HCT116 (cell line): Measurements from ENCODE around the gene KIAA1671. TPM values are rescaled to one million over a fixed set of nuclear protein-coding genes. Genes with fewer than 3 reads are reported as not detected.

Source experiments
- ATAC-seq: fragments of 200-7000 bp; cut with Tn5 transposase; 2 replicates; pipeline ENCODE4 v1.9.1; 2020; ENCODE audit warnings: mild to moderate bottlenecking, moderate library complexity
- BruUV-seq: library from RNA; stranded (reverse); fragments of 400-500 nt; replicated peaks from 2 replicates; lab custom pipeline; 2021; lab: Mats Ljungman, UMichigan
- CTCF ChIA-PET: fragments of 300-600 bp; sonication (Branson Sonifier 250); formaldehyde crosslinking; loops from one replicate; lab custom pipeline; 2021; ENCODE audit warnings: antibody characterized with exemption; lab: Charles Lee
- POLR2A ChIA-PET: fragments of 300-600, 350-600 bp; sonication (Branson Sonifier 250); formaldehyde crosslinking; loops from one replicate; lab custom pipeline; 2021; ENCODE audit warnings: antibody characterized with exemption; lab: Charles Lee
- RAD21 ChIA-PET, 2 experiments: fragments of 300-600 bp; sonication (Branson Sonifier 250); formaldehyde crosslinking; loops; one replicate each; lab custom pipeline; 2023; ENCODE audit warnings: low total read pairs in 2 of 2; ENCODE audit not compliant: uncharacterized antibody in 2 of 2, unreplicated experiment in 2 of 2, low non-redundant PET in 1 of 2; lab: Charles Lee
- DNase-seq: peaks from one replicate; pipeline ENCODE4 v3.0.0-alpha.2; 2010; ENCODE audit warnings: low read depth, low spot score
- H2AFZ ChIP-seq: fragments of 200-600 bp; shearing (Covaris generic), sonication (generic); 2 replicates; pipeline ENCODE4 v1.6.1; 2017; ENCODE audit warnings: low read depth, mixed run types, mixed read lengths, antibody characterized with exemption, low read length; ENCODE audit not compliant: poor library complexity, severe bottlenecking
- H3K27ac ChIP-seq: 2 replicates; pipeline ENCODE4 v1.5.1; 2012; ENCODE audit warnings: low read depth, low read length
- H3K27me3 ChIP-seq: fragments of 200-600 bp; sonication (generic); 2 replicates; pipeline ENCODE4 v1.6.1; 2016; ENCODE audit warnings: mixed run types, low read length, mixed read lengths; ENCODE audit not compliant: insufficient read depth
- H3K36me3 ChIP-seq, 2 experiments: fragments of 200-500 bp in 1 of 2; fragments of 200-600 bp in 1 of 2; sonication (Bioruptor generic) in 1 of 2; sonication (generic) in 1 of 2; 2 replicates each; pipeline versions ENCODE4 v1.5.1 to v1.6.1; 2014 to 2016; ENCODE audit warnings: low read length in 2 of 2, inconsistent platforms in 1 of 2, mixed read lengths in 1 of 2, mixed run types in 1 of 2; ENCODE audit not compliant: insufficient read depth in 2 of 2, control insufficient read depth in 1 of 2
- H3K4me1 ChIP-seq, 2 experiments: fragments of 200-600 bp in 1 of 2; sonication (generic) in 1 of 2; 2 replicates each; pipeline versions ENCODE4 v1.5.1 to v1.6.1; 2012 to 2017; ENCODE audit warnings: low read length in 2 of 2, inconsistent platforms in 1 of 2, mild to moderate bottlenecking in 1 of 2, mixed read lengths in 1 of 2, mixed run types in 1 of 2, moderate library complexity in 1 of 2; ENCODE audit not compliant: insufficient read depth in 2 of 2, control insufficient read depth in 1 of 2
- H3K4me2 ChIP-seq: fragments of 200-600 bp; sonication (generic); 2 replicates; pipeline ENCODE4 v1.6.1; 2017; ENCODE audit warnings: mixed run types, low read length, mixed read lengths
- H3K4me3 ChIP-seq, 2 experiments: fragments of 200-600 bp in 1 of 2; sonication (generic) in 1 of 2; replicated peaks in 1 of 2; 2 replicates each; pipeline ENCODE4 v1.5.1; 2011 to 2016; ENCODE audit warnings: low read length in 2 of 2, control low read depth in 1 of 2, low read depth in 1 of 2, mild to moderate bottlenecking in 1 of 2, mixed read lengths in 1 of 2, mixed run types in 1 of 2
- H3K79me2 ChIP-seq: fragments of 200-600 bp; sonication (generic); 2 replicates; pipeline ENCODE4 v1.6.1; 2017; ENCODE audit warnings: mild to moderate bottlenecking, mixed run types, low read length, moderate library complexity, mixed read lengths; ENCODE audit not compliant: insufficient read depth
- H3K9ac ChIP-seq: fragments of 200-600 bp; sonication (generic); 2 replicates; pipeline ENCODE4 v1.6.1; 2016; ENCODE audit warnings: low read length, mixed read lengths
- H3K9me2 ChIP-seq: fragments of 200-600 bp; sonication (generic), shearing (Covaris generic); 2 replicates; pipeline ENCODE4 v1.6.1; 2017; ENCODE audit warnings: mixed run types, mild to moderate bottlenecking, moderate library complexity; ENCODE audit not compliant: insufficient read depth
- H3K9me3 ChIP-seq, 2 experiments: fragments of 200-500 bp in 1 of 2; fragments of 200-600 bp in 1 of 2; sonication (Bioruptor generic) in 1 of 2; sonication (generic) in 1 of 2; 2 replicates each; pipeline ENCODE4 v1.6.1; 2014 to 2017; ENCODE audit warnings: low read length in 2 of 2, mixed read lengths in 2 of 2, inconsistent platforms in 1 of 2, low read depth in 1 of 2, mild to moderate bottlenecking in 1 of 2, mixed run types in 1 of 2, moderate library complexity in 1 of 2; ENCODE audit not compliant: control insufficient read depth in 1 of 2, insufficient read depth in 1 of 2
- H4K20me1 ChIP-seq: fragments of 200-600 bp; sonication (generic), shearing (Covaris generic); 2 replicates; pipeline ENCODE4 v1.6.1; 2017; ENCODE audit warnings: mixed run types, mild to moderate bottlenecking, moderate library complexity; ENCODE audit not compliant: insufficient read depth
- ATF3 ChIP-seq: IDR thresholded peaks from 2 replicates; pipeline ENCODE4 v1.6.1; 2012
- EGR1 ChIP-seq: IDR thresholded peaks from 2 replicates; pipeline ENCODE4 v1.6.1; 2012; ENCODE audit warnings: low read depth
- EZH2phosphoT487 ChIP-seq: fragments of 200-600 bp; IDR thresholded peaks from 2 replicates; pipeline ENCODE4 v1.6.1; 2018; ENCODE audit warnings: antibody characterized with exemption, borderline replicate concordance
- FOSL1 ChIP-seq: IDR thresholded peaks from 2 replicates; pipeline ENCODE4 v1.6.1; 2012; ENCODE audit warnings: low read depth
- JUND ChIP-seq: IDR thresholded peaks from 2 replicates; pipeline ENCODE4 v1.6.1; 2012
- MAX ChIP-seq: IDR thresholded peaks from 2 replicates; pipeline ENCODE4 v1.6.1; 2012
- POLR2A ChIP-seq: IDR thresholded peaks from 2 replicates; pipeline ENCODE4 v1.7.0; 2011; ENCODE audit warnings: borderline replicate concordance; ENCODE audit not compliant: insufficient read depth, insufficient read length; ENCODE audit errors: extremely low read depth
- POLR2AphosphoS5 ChIP-seq: IDR thresholded peaks from 2 replicates; pipeline ENCODE4 v1.6.1; 2011; ENCODE audit warnings: mild to moderate bottlenecking, low read depth, low read length, moderate library complexity
- RAD21 ChIP-seq: IDR thresholded peaks from 2 replicates; pipeline ENCODE4 v1.6.1; 2012; ENCODE audit warnings: low read depth, mild to moderate bottlenecking
- REST ChIP-seq: IDR thresholded peaks from 2 replicates; pipeline ENCODE4 v1.6.1; 2012; ENCODE audit warnings: low read depth
- SIN3A ChIP-seq: IDR thresholded peaks from 2 replicates; pipeline ENCODE4 v1.6.1; 2012; ENCODE audit warnings: low read depth
- SRF ChIP-seq: IDR thresholded peaks from 2 replicates; pipeline ENCODE4 v1.6.1; 2012; ENCODE audit warnings: low read depth
- YY1 ChIP-seq: IDR thresholded peaks from 2 replicates; pipeline ENCODE4 v1.6.1; 2011; ENCODE audit warnings: low read length, low read depth, moderate library complexity, mild to moderate bottlenecking; ENCODE audit not compliant: insufficient replicate concordance; ENCODE audit errors: extremely low read depth
- ZFX ChIP-seq: fragments of 450-650 bp; IDR thresholded peaks from 2 replicates; pipeline ENCODE4 v1.6.1; 2017
- ZNF274 ChIP-seq: fragments of 200-500 bp; sonication (Bioruptor generic); IDR thresholded peaks from 2 replicates; pipeline ENCODE4 v1.6.1; 2014; ENCODE audit warnings: mild to moderate bottlenecking, low read depth, low read length, inconsistent platforms
- intact Hi-C: fragments of 100-400 bp; cut with micrococcal nuclease; formaldehyde crosslinking; loops from 2 replicates; pipeline ENCODE4 v1.10.0; 2022
- total RNA-seq: library from RNA; stranded (reverse); gene quantifications from one replicate; pipeline ENCODE4 v1.2.1, GENCODE V29; 2021; ENCODE audit not compliant: unreplicated experiment

The KIAA1671 gene
- total RNA-seq, 1 experiment from 2014 or later: 36.8 TPM

- BruUV-seq: no TSS peak
Measured at GRCh38 chr22:25100948-25101347, 148.4 kb downstream of the KIAA1671 start.

More at GRCh38 chr22:25100948-25101347, 148.4 kb downstream of the KIAA1671 start:
- intact Hi-C loops: no loop called here
- POLR2A ChIA-PET: no interaction called here
- no peaks in the 10 kb centered on the region for H3K9me2 ChIP-seq
- no peaks in the 10 kb centered on the region for H3K4me1 ChIP-seq
- H3K79me2 ChIP-seq: no peaks in the 10 kb centered on the region
- CTCF ChIA-PET: no interaction called here
- H4K20me1 ChIP-seq: no peaks in the 10 kb centered on the region
- no peak overlapping the region for H3K27ac ChIP-seq
- RAD21 ChIA-PET: no interaction called here
- no peak overlapping the region for H2AFZ ChIP-seq
- no peak for TF ChIP-seq YY1
- TF ChIP-seq FOSL1: no peak
- TF ChIP-seq ZNF274: no peak
- TF ChIP-seq RAD21: no peak
- TF ChIP-seq EGR1: no peak
- no peak for TF ChIP-seq ATF3
- TF ChIP-seq REST: no peak
- TF ChIP-seq EZH2phosphoT487: no peak
- TF ChIP-seq MAX: no peak
- no peak for TF ChIP-seq POLR2AphosphoS5
- no peak for TF ChIP-seq SRF
- no peak for TF ChIP-seq POLR2A
- TF ChIP-seq ZFX: no peak
- no peak for TF ChIP-seq JUND
- TF ChIP-seq SIN3A: no peak
- no peak for DNase-seq
- no peaks in the 10 kb centered on the region for H3K27me3 ChIP-seq
- no peaks in the 10 kb centered on the region for H3K9me3 ChIP-seq
- no peak overlapping the region for H3K4me3 ChIP-seq
- no peak for ATAC-seq
- H3K9ac ChIP-seq: no peak overlapping the region
- no peaks in the 10 kb centered on the region for H3K36me3 ChIP-seq
- no peak overlapping the region for H3K4me2 ChIP-seq
